ENCODE measurements around the gene GPC3. TPM values are rescaled to one million over a fixed set of nuclear protein-coding genes. Genes with fewer than 3 reads are reported as not detected.
"Not testable (repeated sequence)": the region's sequence is repeated elsewhere in the genome, so short reads cannot be mapped to it uniquely, and the experiment has no call there.

GPC3 gene
- total RNA-seq = 1 to 10 TPM in 1 of 2 experiments, under 1 TPM in 1; 0.86 to 1.3 TPM

DNA sequence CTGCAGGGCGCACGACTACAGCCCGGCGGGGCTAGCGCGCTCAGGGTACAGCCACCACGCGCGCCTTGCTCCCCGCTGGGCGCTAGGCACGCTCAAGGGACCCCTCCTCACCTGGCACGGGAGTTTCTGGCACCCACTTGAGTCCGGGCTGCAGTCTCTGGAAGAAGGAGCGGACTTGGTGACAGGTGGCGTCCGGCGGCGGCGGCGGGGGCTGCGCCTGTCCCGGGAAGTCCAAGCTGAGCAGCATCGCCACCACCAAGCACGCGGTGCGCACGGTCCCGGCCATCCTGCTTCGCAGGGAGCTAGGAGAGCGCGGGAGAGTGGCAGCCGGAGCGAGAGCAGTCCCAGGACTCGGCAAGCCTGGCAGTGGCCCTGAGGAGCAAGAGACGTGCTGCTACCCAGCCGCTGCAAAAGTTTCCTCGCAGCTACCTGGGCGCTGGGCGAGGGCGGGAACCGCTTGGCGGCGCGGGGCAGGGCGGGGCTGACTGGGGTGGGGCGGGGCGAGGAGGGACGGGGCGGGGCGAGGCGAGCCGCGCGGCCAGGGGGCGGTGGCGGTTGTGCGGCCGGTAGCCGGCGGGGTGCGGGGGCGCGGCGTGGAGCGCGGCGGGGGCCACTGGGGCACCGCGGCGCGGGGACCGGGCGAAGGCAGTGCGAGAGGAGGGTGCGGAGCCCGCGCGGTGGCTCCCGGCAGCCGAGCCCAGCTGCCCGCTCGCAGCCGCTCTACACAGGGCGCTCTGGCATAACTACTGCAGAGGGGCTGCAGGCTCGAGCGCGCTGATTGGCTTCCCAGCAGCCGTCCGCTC, at the start of gene GPC3:
Gene GPC3 (minus strand): TSS at position 431 of the 803 bp plus-strand sequence.
- peak; percentile 58 for DNase-seq
- H3K27ac Mint-ChIP-seq = no peak within 1 kb of the TSS
- peak within 1 kb of the TSS; percentile 57 for H3K4me3 Mint-ChIP-seq
- POLR2A ChIA-PET = interaction anchor here (0.6 kb wide), 1 partner anchor 204 kb away, joined by 3 read pairs; no protein-coding TSS in a partner anchor
- peak; percentile 84 for ATAC-seq
- intact Hi-C loops (cut with DNase I, micrococcal nuclease) = loop anchor here in 1 of 2 experiments (2.0 kb wide), 1 partner anchor 63 kb away; no protein-coding TSS in a partner anchor
- CTCF ChIA-PET = interaction anchor here (0.6 kb wide), 1 partner anchor 162 kb away, joined by 5 read pairs; no protein-coding TSS in a partner anchor
- no peaks in the 10 kb centered on the region for H3K9me3 Mint-ChIP-seq (ENCODE audit: low read depth)
- H3K4me1 Mint-ChIP-seq = peaks cover 2% of the 10 kb centered on the region
- H3K36me3 Mint-ChIP-seq (ENCODE audit: low read depth) = no peaks in the 10 kb centered on the region
- H3K27me3 Mint-ChIP-seq = peaks cover 24% of the 10 kb centered on the region

DNA sequence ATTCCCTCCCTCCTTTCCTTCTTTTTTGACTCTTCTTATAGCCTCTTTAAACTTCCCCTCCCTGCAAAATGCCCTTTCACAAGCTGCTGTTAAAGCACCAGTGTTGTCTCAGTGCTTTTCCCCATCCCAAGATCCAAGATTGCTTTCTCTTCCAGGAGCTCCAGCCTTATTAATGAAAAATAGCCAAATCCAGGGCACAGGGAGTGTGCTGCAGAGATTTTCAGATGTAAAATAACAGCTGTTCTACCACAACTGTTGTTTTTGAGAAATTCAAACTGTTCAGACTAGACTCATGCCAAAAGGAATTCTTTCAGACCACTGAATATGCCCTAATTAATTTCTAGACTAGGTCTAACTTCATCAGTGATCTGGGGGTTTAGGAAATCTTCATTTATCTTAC, 47.0 kb upstream of the GPC3 start:
- no peak for DNase-seq
- POLR2A ChIA-PET = no interaction called here
- Mint-ChIP-seq H3K9me3 (ENCODE audit: low read depth) (no peaks in the 10 kb centered on the region), H3K4me3 (no peak overlapping the region), H3K36me3 (ENCODE audit: low read depth) (no peaks in the 10 kb centered on the region), H3K4me1 (no peaks in the 10 kb centered on the region), H3K27me3 (no peaks in the 10 kb centered on the region), H3K27ac (no peak overlapping the region)
- CTCF ChIA-PET = interaction anchor here (0.6 kb wide), 1 partner anchor 241 kb away, joined by 4 read pairs; no protein-coding TSS in a partner anchor
- intact Hi-C loops (cut with DNase I, micrococcal nuclease) = no loop called here
- no peak for ATAC-seq

GRCh38 chrX:134026565-134027311, 41.3 kb upstream of the GPC3 start:
- ChIA-PET CTCF (interaction anchor here (0.5 to 8.2 kb wide), 12 partner anchors 14 to 1321 kb away, joined by 3 to 76 read pairs (median 4); no protein-coding TSS in a partner anchor), POLR2A (no interaction called here)

DNA sequence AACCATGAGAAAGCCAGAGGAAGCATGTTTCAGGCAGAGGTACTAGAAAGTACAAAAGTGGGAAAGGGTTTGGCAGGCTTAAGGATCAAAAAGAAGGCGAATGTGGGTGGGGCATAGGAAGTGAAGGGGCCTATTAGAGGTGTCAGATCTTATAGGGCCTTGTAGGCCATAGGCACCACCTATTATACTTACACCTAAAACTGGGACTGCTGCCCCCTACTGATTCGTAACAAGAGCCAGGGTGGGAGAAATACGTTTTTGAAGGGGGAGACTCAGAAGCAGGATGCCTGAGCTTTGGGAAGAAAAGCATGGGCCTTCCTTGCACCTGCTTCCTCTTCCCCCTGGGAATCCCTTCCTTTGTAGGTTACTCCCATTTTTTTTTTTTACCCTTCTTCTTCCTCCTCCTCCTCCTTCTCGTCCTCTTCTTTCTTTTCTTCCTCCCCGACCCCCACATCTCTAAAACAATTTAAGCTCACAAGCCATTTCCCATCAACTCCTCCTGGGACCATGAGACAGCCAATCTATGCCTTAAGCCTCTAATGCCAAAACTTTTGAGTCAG, 40.7 kb upstream of the GPC3 start:
- POLR2A ChIA-PET = no interaction called here
- peaks cover 2% of the 10 kb centered on the region for H3K27me3 Mint-ChIP-seq

More at GRCh38 chrX:134026565-134027311, 41.3 kb upstream of the GPC3 start:
- DNase-seq = peak; percentile 57
- Mint-ChIP-seq H3K4me3 (no peak overlapping the region), H3K4me1 (peaks cover 5% of the 10 kb centered on the region), H3K27me3 (peaks cover 2% of the 10 kb centered on the region), H3K36me3 (ENCODE audit: low read depth) (no peaks in the 10 kb centered on the region), H3K27ac (no peak overlapping the region), H3K9me3 (ENCODE audit: low read depth) (no peaks in the 10 kb centered on the region)
- ATAC-seq = peak; percentile 66
- intact Hi-C loops (cut with DNase I, micrococcal nuclease) = loop anchor here (1.0 to 5.0 kb wide), 2 partner anchors 104 to 234 kb away; no protein-coding TSS in a partner anchor

GRCh38 chrX:134024686-134025377, 39.4 kb upstream of the GPC3 start:
- no peaks in the 10 kb centered on the region for H3K9me3 Mint-ChIP-seq (ENCODE audit: low read depth)
- peaks cover 2% of the 10 kb centered on the region for H3K27me3 Mint-ChIP-seq
- ATAC-seq (no peak), DNase-seq (no peak)
- peaks cover 5% of the 10 kb centered on the region for H3K4me1 Mint-ChIP-seq
- H3K4me3 Mint-ChIP-seq = no peak overlapping the region
- no peaks in the 10 kb centered on the region for H3K36me3 Mint-ChIP-seq (ENCODE audit: low read depth)
- CTCF ChIA-PET = interaction anchor here (0.5 to 8.2 kb wide), 3 partner anchors 107 to 543 kb away, joined by 3 to 76 read pairs (median 4); no protein-coding TSS in a partner anchor
- intact Hi-C loops (cut with DNase I, micrococcal nuclease) = loop anchor here in 1 of 2 experiments (5.0 kb wide), 1 partner anchor 103 kb away; no protein-coding TSS in a partner anchor
- POLR2A ChIA-PET = no interaction called here
- no peak overlapping the region for H3K27ac Mint-ChIP-seq

More for the DNA sequence above, 40.7 kb upstream of the GPC3 start:
- CTCF ChIA-PET = interaction anchor here (0.5 to 8.2 kb wide), 11 partner anchors 15 to 1320 kb away, joined by 3 to 76 read pairs (median 3); no protein-coding TSS in a partner anchor
- intact Hi-C loops (cut with DNase I, micrococcal nuclease) = loop anchor here (1.0 to 5.0 kb wide), 2 partner anchors 104 to 234 kb away; no protein-coding TSS in a partner anchor
- DNase-seq (no peak), ATAC-seq (no peak)
- Mint-ChIP-seq H3K4me1 (peaks cover 5% of the 10 kb centered on the region), H3K4me3 (no peak overlapping the region), H3K9me3 (ENCODE audit: low read depth) (no peaks in the 10 kb centered on the region), H3K36me3 (ENCODE audit: low read depth) (no peaks in the 10 kb centered on the region), H3K27ac (no peak overlapping the region)

DNA sequence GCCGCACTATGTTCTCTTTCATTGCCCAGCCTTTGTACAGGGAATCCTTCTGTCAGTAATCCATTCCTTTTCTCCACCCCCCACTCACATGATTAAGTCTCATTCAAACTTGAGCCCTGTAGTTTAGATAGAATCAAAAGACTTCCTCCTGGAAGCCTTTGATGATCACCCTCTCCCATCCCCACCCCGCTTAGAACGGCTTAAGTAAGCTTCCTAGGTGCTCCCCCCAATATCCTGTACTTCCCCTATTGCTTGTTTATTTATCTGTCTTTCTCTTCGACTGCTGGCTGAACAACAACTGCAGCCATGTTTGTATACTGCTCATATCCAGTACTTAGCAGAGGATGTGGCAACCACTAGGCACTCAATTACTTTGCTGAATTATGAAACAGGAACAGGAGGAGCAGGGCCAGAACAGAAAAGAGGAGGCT, 38.5 kb upstream of the GPC3 start:
- Mint-ChIP-seq H3K27ac (no peak overlapping the region), H3K9me3 (ENCODE audit: low read depth) (no peaks in the 10 kb centered on the region), H3K4me3 (no peak overlapping the region), H3K36me3 (ENCODE audit: low read depth) (no peaks in the 10 kb centered on the region), H3K4me1 (peaks cover 5% of the 10 kb centered on the region), H3K27me3 (peaks cover 2% of the 10 kb centered on the region)
- DNase-seq (no peak), ATAC-seq (no peak)
- ChIA-PET POLR2A (interaction anchor here (0.5 kb wide), 1 partner anchor 162 kb away, joined by 4 read pairs; no protein-coding TSS in a partner anchor), CTCF (interaction anchor here (0.7 to 8.2 kb wide), 2 partner anchors 106 to 231 kb away, joined by 4 to 76 read pairs; no protein-coding TSS in a partner anchor)
- intact Hi-C loops (cut with DNase I, micrococcal nuclease) = no loop called here

- Mint-ChIP-seq H3K27ac (no peak overlapping the region), H3K27me3 (peaks cover 2% of the 10 kb centered on the region), H3K4me1 (no peaks in the 10 kb centered on the region), H3K36me3 (ENCODE audit: low read depth) (no peaks in the 10 kb centered on the region), H3K4me3 (no peak overlapping the region), H3K9me3 (ENCODE audit: low read depth) (no peaks in the 10 kb centered on the region)
- CTCF ChIA-PET = interaction anchor here (1.0 to 8.2 kb wide), 4 partner anchors 16 to 228 kb away, joined by 3 to 76 read pairs (median 3); no protein-coding TSS in a partner anchor
- POLR2A ChIA-PET = interaction anchor here (0.6 to 0.7 kb wide), 2 partner anchors 166 to 179 kb away, joined by 3 read pairs; no protein-coding TSS in a partner anchor
- no peak for DNase-seq
- no peak for ATAC-seq
- intact Hi-C loops (cut with DNase I, micrococcal nuclease) = loop anchor here in 1 of 2 experiments (1.0 kb wide), 1 partner anchor 229 kb away; no protein-coding TSS in a partner anchor
Measured at GRCh38 chrX:134020910-134021309, 35.5 kb upstream of the GPC3 start.

DNA sequence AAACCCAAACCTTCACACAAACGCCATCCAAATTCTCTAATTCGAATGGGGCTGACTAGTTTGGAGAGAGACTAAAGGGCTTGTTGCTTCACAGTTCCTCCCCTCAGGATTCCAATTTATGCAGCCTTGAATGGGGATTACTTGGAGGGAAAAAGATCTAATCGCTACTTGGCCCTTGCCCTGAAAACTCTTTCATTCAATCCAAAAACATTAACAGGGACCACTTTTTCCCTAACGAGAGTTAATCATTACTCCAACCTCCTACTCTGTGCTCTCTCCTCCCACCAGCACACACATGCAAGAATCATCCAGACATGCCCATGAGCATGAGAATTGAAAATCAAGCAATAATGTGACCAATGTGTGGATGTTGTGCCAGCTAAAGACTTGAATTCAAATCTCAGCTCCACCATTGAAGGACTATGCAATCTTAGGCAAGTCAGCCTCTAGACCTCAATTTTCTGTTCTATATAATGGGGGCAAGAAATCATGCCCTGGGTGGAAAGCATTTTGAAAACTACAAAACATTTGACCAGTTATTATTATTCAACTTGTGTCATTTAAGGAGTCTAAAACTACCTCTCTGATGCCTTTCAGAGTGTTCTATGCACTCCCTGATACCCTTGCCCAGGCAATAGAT, 34.3 kb upstream of the GPC3 start:
- H3K36me3 Mint-ChIP-seq (ENCODE audit: low read depth) = no peaks in the 10 kb centered on the region
- CTCF ChIA-PET = interaction anchor here (0.6 to 8.2 kb wide), 3 partner anchors 113 to 246 kb away, joined by 3 to 76 read pairs (median 3); no protein-coding TSS in a partner anchor
- no peak overlapping the region for H3K27ac Mint-ChIP-seq
- ATAC-seq (no peak), DNase-seq (no peak)
- no peak overlapping the region for H3K4me3 Mint-ChIP-seq
- POLR2A ChIA-PET = no interaction called here
- no peaks in the 10 kb centered on the region for H3K9me3 Mint-ChIP-seq (ENCODE audit: low read depth)
- H3K27me3 Mint-ChIP-seq = peaks cover 2% of the 10 kb centered on the region
- H3K4me1 Mint-ChIP-seq = no peaks in the 10 kb centered on the region
- intact Hi-C loops (cut with DNase I, micrococcal nuclease) = no loop called here

DNA sequence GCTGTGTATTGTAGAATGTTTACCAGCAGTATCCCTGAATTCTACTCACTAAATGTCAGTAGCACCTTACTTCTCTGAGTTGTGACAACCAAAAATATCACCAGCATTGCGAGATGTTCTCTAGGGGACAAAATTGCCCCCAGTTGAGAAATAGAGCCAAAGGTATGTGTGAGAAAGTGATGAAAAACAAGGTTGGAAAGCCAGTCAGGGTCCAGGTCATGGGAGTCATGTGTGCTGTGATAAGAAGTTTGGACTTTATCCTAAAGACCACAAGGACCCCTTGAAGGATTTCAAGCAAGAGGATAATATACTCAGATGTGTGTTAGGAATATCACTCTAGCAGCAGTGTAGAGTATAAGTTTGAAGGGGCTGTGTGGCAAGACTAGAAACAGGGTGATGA, 30.9 kb upstream of the GPC3 start:
- POLR2A ChIA-PET; DNase-seq; H3K27me3 Mint-ChIP-seq; CTCF ChIA-PET; H3K36me3 Mint-ChIP-seq (ENCODE audit: low read depth); H3K27ac Mint-ChIP-seq; H3K9me3 Mint-ChIP-seq (ENCODE audit: low read depth); ATAC-seq; H3K4me3 Mint-ChIP-seq: not testable (repeated sequence)
- H3K4me1 Mint-ChIP-seq = peaks cover 14% of the 10 kb centered on the region
- intact Hi-C loops (cut with DNase I, micrococcal nuclease) = loop anchor here in 1 of 2 experiments (2.0 kb wide), 1 partner anchor 94 kb away; no protein-coding TSS in a partner anchor

- H3K27me3 Mint-ChIP-seq; H3K27ac Mint-ChIP-seq; CTCF ChIA-PET; POLR2A ChIA-PET; H3K9me3 Mint-ChIP-seq (ENCODE audit: low read depth); H3K4me3 Mint-ChIP-seq; ATAC-seq; DNase-seq; H3K36me3 Mint-ChIP-seq (ENCODE audit: low read depth); intact Hi-C loops (cut with DNase I, micrococcal nuclease): not testable (repeated sequence)
- peaks cover 14% of the 10 kb centered on the region for H3K4me1 Mint-ChIP-seq
Measured at GRCh38 chrX:134015510-134015909, 30.1 kb upstream of the GPC3 start.
